ENCODE data around the gene DEPP1. TPM values are rescaled to one million over a fixed set of nuclear protein-coding genes. Genes with fewer than 3 reads are reported as not detected.

Gene DEPP1
- total RNA-seq, 1 experiment from 2014 or later: 16.5 TPM

DNA sequence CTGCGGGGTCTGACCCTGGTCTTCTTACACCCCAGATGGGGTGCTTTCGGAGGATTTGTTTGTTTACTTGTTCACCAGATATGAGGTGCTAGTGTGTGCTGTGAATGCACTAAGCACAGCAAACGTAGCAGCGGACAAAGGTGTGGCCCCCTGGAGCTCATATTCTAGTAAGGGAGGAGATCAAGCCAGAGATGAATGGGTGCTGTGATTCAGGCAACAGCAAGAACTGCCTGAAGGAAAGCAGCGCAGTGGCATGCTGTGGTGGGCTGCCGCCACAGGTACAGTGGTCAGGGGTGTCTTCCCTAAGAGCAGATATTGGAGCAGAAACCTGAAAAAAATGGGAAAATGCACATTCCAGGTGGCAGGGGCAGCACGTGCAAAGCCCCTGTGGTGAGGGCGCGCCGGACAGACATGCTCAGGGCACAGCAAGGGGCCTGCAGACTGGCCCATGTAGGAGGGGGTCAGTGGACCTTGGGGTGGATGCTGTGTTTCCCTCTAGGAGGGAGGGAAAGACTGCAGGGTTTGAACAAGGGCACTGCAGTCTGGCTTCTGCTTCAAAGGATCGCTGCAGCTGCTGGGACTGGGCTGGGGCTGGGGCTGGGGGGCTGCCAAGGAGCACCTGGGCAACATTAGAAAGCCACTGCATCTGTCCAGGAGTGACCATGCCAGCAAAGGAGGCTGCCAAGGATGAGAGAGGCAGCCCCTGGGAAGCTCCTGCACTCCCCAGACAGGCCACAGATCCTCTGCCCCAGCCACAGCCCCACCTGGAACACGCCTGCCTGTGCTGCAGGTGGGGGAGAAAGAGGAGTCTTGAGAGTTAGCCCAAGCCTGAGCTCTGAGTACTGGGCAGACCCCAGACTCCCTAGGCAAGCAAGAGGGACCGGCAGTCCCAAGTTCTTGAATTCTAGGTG is 927 bp upstream of the DEPP1 start:
- no peaks in the 10 kb centered on the region for H3K9me3 Mint-ChIP-seq (ENCODE audit: low read depth, unreplicated experiment)
- intact Hi-C loops (cut with micrococcal nuclease; ENCODE audit: unreplicated experiment): no loop called here

DNA sequence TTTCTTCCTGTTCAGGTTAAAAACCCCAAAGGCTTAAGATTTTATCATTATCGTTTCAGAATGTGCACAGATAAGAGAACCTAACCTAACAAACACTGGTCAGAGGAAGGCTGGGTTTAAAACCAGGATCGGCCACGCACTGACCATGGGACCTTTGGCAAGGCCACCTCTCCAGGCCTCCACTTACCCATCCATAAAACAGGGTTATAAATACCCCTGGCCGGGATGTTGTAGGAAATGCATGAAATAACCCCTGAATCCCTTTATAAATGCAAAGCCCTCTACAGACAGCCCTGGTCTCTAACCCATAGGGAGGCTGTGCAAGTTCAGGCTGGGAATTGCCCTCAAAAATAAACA is 418 bp downstream of the DEPP1 start:
- intact Hi-C loops (cut with micrococcal nuclease; ENCODE audit: unreplicated experiment): no loop called here
- no peaks in the 10 kb centered on the region for H3K9me3 Mint-ChIP-seq (ENCODE audit: low read depth, unreplicated experiment)
- TF ChIP-seq, protein P1, sequence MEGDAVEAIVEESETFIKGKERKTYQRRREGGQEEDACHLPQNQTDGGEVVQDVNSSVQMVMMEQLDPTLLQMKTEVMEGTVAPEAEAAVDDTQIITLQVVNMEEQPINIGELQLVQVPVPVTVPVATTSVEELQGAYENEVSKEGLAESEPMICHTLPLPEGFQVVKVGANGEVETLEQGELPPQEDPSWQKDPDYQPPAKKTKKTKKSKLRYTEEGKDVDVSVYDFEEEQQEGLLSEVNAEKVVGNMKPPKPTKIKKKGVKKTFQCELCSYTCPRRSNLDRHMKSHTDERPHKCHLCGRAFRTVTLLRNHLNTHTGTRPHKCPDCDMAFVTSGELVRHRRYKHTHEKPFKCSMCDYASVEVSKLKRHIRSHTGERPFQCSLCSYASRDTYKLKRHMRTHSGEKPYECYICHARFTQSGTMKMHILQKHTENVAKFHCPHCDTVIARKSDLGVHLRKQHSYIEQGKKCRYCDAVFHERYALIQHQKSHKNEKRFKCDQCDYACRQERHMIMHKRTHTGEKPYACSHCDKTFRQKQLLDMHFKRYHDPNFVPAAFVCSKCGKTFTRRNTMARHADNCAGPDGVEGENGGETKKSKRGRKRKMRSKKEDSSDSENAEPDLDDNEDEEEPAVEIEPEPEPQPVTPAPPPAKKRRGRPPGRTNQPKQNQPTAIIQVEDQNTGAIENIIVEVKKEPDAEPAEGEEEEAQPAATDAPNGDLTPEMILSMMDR (IDR thresholded peaks at IDR 0.05; ENCODE audit: unreplicated experiment): no peak
- peaks cover 56% of the 10 kb centered on the region for H3K4me1 Mint-ChIP-seq (ENCODE audit: low read depth, unreplicated experiment)
- no peaks in the 10 kb centered on the region for H3K27me3 Mint-ChIP-seq (ENCODE audit: unreplicated experiment)
- peaks cover 40% of the 10 kb centered on the region for H3K36me3 Mint-ChIP-seq (ENCODE audit: insufficient read depth, unreplicated experiment)
- no peak for DNase-seq
- peak overlapping the region; percentile 66 for H3K4me3 Mint-ChIP-seq (ENCODE audit: low read depth, unreplicated experiment)
- H3K27ac Mint-ChIP-seq (ENCODE audit: unreplicated experiment): peak overlapping the region; percentile 100
- BruUV-seq (replicated peaks): TSS peak; percentile 88
- CTCF ChIA-PET: interaction anchor here (0.6 to 4.7 kb wide), 3 partner anchors 16 to 1821 kb away, joined by 3 to 28 read pairs (median 4); no protein-coding TSS in a partner anchor

More for the DNA sequence above, 927 bp upstream of the DEPP1 start:
- no TSS peak for BruUV-seq (replicated peaks)
- Mint-ChIP-seq H3K27ac (ENCODE audit: unreplicated experiment) (peak overlapping the region; percentile 100), H3K27me3 (ENCODE audit: unreplicated experiment) (no peaks in the 10 kb centered on the region), H3K4me1 (ENCODE audit: low read depth, unreplicated experiment) (peaks cover 67% of the 10 kb centered on the region), H3K36me3 (ENCODE audit: insufficient read depth, unreplicated experiment) (peaks cover 40% of the 10 kb centered on the region), H3K4me3 (ENCODE audit: low read depth, unreplicated experiment) (peak overlapping the region; percentile 66)
- TF ChIP-seq, protein P1 (IDR thresholded peaks at IDR 0.05; ENCODE audit: unreplicated experiment): peak; percentile 1
- no peak for DNase-seq
- CTCF ChIA-PET: interaction anchor here (4.7 kb wide), 1 partner anchor 46 kb away, joined by 28 read pairs; no protein-coding TSS in a partner anchor

GRCh38 chr10:44977287-44978212 is 1.1 kb downstream of the DEPP1 start:
- BruUV-seq (replicated peaks): no TSS peak
- Mint-ChIP-seq H3K36me3 (ENCODE audit: insufficient read depth, unreplicated experiment) (peaks cover 40% of the 10 kb centered on the region), H3K9me3 (ENCODE audit: low read depth, unreplicated experiment) (no peaks in the 10 kb centered on the region), H3K27ac (ENCODE audit: unreplicated experiment) (peak overlapping the region; percentile 100), H3K27me3 (ENCODE audit: unreplicated experiment) (no peaks in the 10 kb centered on the region), H3K4me1 (ENCODE audit: low read depth, unreplicated experiment) (peaks cover 52% of the 10 kb centered on the region), H3K4me3 (ENCODE audit: low read depth, unreplicated experiment) (peak overlapping the region; percentile 66)
- no peak for DNase-seq
- TF ChIP-seq, protein P1 (IDR thresholded peaks at IDR 0.05; ENCODE audit: unreplicated experiment): no peak
- CTCF ChIA-PET: interaction anchor here (4.7 kb wide), 1 partner anchor 44 kb away, joined by 28 read pairs; no protein-coding TSS in a partner anchor
- intact Hi-C loops (cut with micrococcal nuclease; ENCODE audit: unreplicated experiment): no loop called here
